GM12892 (cell line): ENCODE data around the gene TRAPPC2L.

Experiments used
- POLR2A ChIP-seq: IDR thresholded peaks from 2 replicates; pipeline ENCODE4 v1.6.1; 2011; ENCODE audit warnings: low read depth, low read length, control low read depth
- POLR2AphosphoS5 ChIP-seq: IDR thresholded peaks from 2 replicates; pipeline ENCODE4 v1.6.1; 2011; ENCODE audit warnings: low read depth, low read length, control low read depth
- TAF1 ChIP-seq: IDR thresholded peaks from 2 replicates; pipeline ENCODE4 v1.6.1; 2011; ENCODE audit warnings: low read depth, mild to moderate bottlenecking, control low read depth, low read length, borderline replicate concordance

DNA sequence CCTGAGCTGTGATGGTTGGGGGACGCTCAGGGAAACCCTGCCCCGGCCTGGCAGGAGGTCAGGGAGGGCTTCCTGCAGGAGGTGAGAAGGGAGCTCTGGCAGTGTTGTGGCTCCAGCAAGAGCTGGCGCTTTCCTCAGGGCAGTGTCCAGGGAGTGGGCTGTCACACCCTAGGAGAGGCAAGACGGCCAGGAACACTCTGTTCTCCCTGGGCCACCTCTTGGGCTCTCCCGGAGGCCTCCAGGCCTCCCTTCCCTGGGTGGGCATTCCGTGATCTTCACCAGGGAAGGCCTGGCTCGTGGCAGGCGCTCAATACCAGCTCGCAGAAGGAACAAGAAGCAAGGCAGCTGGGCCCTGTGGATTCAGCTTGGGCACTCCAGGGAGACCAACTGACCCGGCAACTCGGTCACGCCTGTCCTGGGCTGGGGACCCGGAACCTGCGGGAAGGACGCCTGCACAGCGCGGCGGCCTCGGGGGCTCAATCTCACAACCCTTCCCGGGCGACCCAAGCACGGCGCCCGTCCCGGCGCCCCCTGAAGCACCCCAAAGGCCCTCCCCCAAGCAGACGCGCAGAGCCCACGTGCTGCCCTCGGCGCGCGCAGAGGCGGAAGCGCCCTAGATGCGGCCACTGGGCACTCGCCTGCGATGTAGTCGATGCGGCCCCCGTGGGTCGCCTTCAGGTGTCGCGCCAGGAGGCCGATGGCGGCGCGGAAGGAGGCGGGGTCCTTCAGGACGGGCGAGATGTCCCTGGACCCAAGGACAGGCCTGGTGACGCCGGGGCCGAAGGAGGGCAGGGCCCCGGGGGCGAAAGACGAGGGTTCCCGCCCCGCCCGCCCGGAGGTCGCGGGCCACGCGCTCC lies 45.8 kb upstream of the TRAPPC2L start:
- TF ChIP-seq POLR2AphosphoS5 (no peak), POLR2A (peak; percentile 64; the same call in 1 of the 2 replicates), TAF1 (no peak)
